ENCODE results near the gene PPP4R1. TPM values are rescaled to one million over a fixed set of nuclear protein-coding genes. Genes with fewer than 3 reads are reported as not detected.
A peak's percentile ranks its signal among the peaks of the same experiment; 100 is the strongest.

The PPP4R1 gene
- total RNA-seq, 1 donor from 2014 or later: 115 TPM

GRCh38 chr18:9616049-9616448 lies 1.7 kb upstream of the PPP4R1 start:
- Mint-ChIP-seq H3K36me3 (peaks cover 5% of the 10 kb centered on the region), H3K4me3 (peak overlapping the region; percentile 73), H3K27ac (peak overlapping the region; percentile 73), H3K9me3 (no peaks in the 10 kb centered on the region), H3K4me1 (peaks cover 30% of the 10 kb centered on the region), H3K27me3 (ENCODE audit: low read depth) (no peaks in the 10 kb centered on the region)
- DNase-seq (ENCODE audit: low spot score in 2 of 2, unreplicated experiment in 2 of 2): no peak
- TF ChIP-seq, protein P1, sequence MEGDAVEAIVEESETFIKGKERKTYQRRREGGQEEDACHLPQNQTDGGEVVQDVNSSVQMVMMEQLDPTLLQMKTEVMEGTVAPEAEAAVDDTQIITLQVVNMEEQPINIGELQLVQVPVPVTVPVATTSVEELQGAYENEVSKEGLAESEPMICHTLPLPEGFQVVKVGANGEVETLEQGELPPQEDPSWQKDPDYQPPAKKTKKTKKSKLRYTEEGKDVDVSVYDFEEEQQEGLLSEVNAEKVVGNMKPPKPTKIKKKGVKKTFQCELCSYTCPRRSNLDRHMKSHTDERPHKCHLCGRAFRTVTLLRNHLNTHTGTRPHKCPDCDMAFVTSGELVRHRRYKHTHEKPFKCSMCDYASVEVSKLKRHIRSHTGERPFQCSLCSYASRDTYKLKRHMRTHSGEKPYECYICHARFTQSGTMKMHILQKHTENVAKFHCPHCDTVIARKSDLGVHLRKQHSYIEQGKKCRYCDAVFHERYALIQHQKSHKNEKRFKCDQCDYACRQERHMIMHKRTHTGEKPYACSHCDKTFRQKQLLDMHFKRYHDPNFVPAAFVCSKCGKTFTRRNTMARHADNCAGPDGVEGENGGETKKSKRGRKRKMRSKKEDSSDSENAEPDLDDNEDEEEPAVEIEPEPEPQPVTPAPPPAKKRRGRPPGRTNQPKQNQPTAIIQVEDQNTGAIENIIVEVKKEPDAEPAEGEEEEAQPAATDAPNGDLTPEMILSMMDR (IDR thresholded peaks at IDR 0.05; ENCODE audit: unreplicated experiment): no peak

DNA sequence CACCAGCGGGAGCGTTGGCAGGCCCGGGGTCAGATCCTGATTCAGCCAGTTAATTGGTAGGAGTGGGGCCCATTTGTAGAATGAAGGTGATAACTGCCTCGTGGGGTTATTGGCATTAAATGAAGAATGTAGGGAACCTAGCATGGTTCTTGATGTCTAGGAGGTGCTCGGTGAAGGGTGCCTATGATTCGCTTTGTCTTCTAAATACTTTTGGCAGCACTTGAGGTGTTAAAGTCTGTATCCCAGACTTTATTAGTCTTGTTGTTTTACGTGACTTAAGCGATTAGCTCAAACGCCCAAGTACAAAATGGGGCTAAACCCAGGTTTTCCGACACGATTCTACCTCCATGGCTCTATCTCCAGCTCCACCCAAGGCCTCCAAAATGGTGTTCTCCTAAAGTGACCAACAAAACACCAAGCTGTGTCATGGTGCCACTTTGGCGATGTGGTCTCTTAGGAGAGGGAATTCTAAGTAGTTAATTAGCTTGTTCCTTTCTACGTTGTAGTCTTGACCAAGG lies 980 bp upstream of the PPP4R1 start:
- TF ChIP-seq, protein P1 (IDR thresholded peaks at IDR 0.05; ENCODE audit: unreplicated experiment): no peak
- H3K4me1 Mint-ChIP-seq: peaks cover 31% of the 10 kb centered on the region
- peak overlapping the region; percentile 73 for H3K4me3 Mint-ChIP-seq
- H3K36me3 Mint-ChIP-seq: peaks cover 9% of the 10 kb centered on the region
- no peaks in the 10 kb centered on the region for H3K27me3 Mint-ChIP-seq (ENCODE audit: low read depth)
- peak overlapping the region; percentile 90 for H3K27ac Mint-ChIP-seq
- DNase-seq (ENCODE audit: low spot score in 2 of 2, unreplicated experiment in 2 of 2): no peak
- H3K9me3 Mint-ChIP-seq: no peaks in the 10 kb centered on the region

GRCh38 chr18:9613550-9614400 lies 584 bp downstream of the PPP4R1 start:
- H3K4me1 Mint-ChIP-seq: peaks cover 40% of the 10 kb centered on the region
- peak overlapping the region; percentile 98 for H3K27ac Mint-ChIP-seq
- TF ChIP-seq, protein P1 (IDR thresholded peaks at IDR 0.05; ENCODE audit: unreplicated experiment): no peak
- DNase-seq (ENCODE audit: low spot score in 2 of 2, unreplicated experiment in 2 of 2): peak; percentile 42 to 66
- H3K36me3 Mint-ChIP-seq: peaks cover 9% of the 10 kb centered on the region
- peak overlapping the region; percentile 93 for H3K4me3 Mint-ChIP-seq
- H3K9me3 Mint-ChIP-seq: no peaks in the 10 kb centered on the region
- no peaks in the 10 kb centered on the region for H3K27me3 Mint-ChIP-seq (ENCODE audit: low read depth)

GRCh38 chr18:9612977-9613376 lies 1.4 kb downstream of the PPP4R1 start:
- H3K36me3 Mint-ChIP-seq: peaks cover 9% of the 10 kb centered on the region
- no peaks in the 10 kb centered on the region for H3K9me3 Mint-ChIP-seq
- peaks cover 46% of the 10 kb centered on the region for H3K4me1 Mint-ChIP-seq
- TF ChIP-seq, protein P1 (IDR thresholded peaks at IDR 0.05; ENCODE audit: unreplicated experiment): no peak
- no peaks in the 10 kb centered on the region for H3K27me3 Mint-ChIP-seq (ENCODE audit: low read depth)
- H3K4me3 Mint-ChIP-seq: peak overlapping the region; percentile 93
- DNase-seq (ENCODE audit: low spot score in 2 of 2, unreplicated experiment in 2 of 2): no peak
- peak overlapping the region; percentile 98 for H3K27ac Mint-ChIP-seq

- Mint-ChIP-seq H3K27me3 (ENCODE audit: low read depth) (no peaks in the 10 kb centered on the region), H3K9me3 (no peaks in the 10 kb centered on the region), H3K4me3 (peak overlapping the region; percentile 93), H3K36me3 (peaks cover 10% of the 10 kb centered on the region), H3K4me1 (peaks cover 46% of the 10 kb centered on the region), H3K27ac (peak overlapping the region; percentile 98)
- TF ChIP-seq, protein P1 (IDR thresholded peaks at IDR 0.05; ENCODE audit: unreplicated experiment): no peak
- no peak for DNase-seq (ENCODE audit: low spot score in 2 of 2, unreplicated experiment in 2 of 2)
Measured at GRCh38 chr18:9612215-9612830, 2.0 kb downstream of the PPP4R1 start.

Measured in mesothelial cell of epicardium (in vitro differentiated cells).